ENCODE measurements around the gene ZNF462.
"Not testable (repeated sequence)": the region's sequence is repeated elsewhere in the genome, so short reads cannot be mapped to it uniquely, and the experiment has no call there.

Gene ZNF462

DNA sequence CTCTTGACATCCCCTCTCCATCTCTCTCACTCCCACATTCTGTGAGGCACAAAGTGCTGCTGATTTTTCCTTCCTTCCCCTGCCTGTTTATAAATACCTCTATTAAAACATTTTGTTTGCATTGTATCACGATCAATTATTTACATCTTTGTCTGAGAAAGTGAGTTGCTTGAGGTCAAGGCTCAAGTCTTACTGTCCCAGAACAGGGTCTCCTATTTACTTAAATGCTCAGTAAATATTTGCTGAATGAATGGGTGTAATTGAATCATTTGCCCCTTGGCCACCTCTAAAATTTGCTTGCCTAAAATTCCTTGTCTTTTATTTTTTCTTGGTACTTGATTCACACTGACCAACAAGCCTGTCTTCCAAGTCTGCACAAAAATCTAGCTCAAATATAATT is 103.5 kb downstream of the ZNF462 start:
- DNase-seq, result no peak

DNA sequence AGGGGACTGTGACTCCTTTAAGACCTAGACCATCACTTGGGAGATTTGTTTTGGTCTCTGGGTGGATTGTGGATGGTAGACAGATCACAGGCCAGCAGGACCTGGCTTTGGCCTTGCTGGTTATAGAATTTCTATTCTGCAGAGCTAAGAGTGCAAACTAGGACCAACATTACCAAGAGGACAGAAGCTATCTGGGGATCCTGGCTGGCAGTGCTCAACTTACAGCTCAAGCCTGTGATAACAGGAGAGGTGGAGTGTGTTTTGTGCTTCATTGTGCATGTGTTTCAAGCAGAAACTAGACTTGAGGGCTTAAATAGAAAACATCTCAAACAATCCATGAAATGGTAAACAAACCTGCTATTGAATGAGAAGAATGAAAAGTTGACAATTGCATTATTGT is 106.7 kb downstream of the ZNF462 start:
- no peak for DNase-seq

DNA sequence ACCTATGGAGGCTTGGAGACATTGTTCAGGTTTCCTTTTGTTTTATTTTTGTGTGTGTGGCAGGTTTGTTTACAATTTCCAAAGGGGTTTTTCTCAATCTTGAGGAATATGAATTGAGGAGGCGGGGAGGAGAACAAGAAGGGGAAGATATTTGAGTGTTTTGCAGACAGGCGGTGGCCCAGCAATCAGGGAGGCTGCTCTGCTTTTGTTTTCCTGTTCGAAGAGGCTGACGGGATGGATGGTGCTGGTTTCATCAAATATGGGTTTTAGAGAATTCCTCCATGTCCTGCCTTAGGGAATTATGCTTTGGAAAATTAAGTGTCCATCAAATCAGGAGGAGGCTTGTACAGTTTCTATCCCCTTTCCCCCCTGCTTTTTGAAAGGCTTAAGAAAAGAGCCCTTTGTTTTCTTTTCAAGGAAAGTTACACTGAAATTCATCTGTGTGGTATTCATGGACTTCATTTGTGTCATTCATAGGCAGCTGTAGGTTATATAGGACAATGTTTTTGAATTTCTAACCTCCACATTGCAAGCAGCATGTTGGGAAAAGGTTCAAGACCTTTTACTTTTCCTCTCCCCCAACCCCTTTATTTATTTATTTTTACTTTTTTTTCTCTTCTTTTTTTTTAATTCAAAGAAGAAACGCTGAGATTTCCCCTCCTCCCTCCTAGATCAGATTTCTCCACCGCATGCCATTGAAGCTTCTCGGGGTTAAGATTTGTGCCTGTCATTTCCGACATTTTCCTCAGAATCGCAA is 107.4 kb downstream of the ZNF462 start:
- no peak for DNase-seq

DNA sequence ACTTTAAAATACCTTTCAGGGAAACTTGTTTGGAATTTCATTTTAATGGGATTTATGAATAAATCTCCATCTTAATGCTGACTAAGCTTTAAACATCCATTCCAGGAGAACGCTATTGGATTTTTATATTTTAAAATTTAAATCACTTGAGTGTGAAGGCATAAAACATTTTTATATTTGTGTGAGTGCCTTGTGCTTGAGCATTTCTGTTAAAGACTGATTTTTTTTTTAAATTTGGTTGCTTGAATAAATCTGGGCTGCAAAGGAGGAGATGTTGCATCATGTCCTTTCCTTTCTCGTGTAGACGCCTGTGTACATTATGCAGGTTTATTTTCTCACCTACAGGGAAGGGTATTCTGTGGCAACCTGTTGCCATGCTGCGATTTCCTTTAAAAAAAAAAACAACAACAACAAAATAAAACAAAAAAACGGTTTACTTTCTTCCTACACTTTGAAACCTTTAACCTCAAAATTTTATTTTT is 108.1 kb downstream of the ZNF462 start:
- no peak for DNase-seq

DNA sequence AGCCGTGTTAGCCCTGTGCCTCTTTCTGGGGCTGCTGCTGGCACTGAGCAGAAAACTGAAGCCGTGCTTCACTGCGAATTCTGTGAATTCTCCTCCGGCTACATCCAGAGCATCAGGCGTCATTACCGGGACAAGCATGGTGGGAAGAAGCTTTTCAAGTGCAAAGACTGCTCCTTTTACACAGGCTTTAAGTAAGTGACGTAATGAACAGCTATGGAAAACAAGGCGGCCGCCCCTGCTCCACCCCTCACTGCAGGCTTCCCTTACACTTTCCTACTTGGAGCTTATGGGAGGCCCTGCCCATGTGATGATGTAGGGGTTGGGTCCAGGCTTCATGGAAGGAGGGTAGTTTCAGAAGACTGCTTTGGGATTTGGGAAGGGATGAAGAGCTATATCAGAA is 109.1 kb downstream of the ZNF462 start:
- DNase-seq, result no peak

DNA sequence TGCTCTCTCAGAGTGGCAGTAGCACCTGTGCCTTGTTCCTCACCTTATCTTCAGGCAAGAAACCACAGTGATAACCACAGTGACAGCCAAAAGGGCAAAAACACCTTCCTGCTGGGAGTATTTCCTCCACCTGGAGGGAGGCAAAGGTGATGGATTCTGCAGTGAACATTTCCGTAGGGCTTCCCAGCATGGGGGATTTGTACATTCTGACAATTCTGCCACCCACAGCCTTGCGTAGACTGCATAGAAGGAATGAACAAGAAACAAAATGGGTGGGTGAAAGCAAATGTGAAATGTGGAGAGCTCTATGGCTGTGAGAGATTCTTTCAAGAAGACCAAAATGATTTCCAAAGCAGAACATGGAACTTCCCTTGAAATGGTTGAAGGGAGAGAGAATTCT is 111.4 kb downstream of the ZNF462 start:
- no peak for DNase-seq

DNA sequence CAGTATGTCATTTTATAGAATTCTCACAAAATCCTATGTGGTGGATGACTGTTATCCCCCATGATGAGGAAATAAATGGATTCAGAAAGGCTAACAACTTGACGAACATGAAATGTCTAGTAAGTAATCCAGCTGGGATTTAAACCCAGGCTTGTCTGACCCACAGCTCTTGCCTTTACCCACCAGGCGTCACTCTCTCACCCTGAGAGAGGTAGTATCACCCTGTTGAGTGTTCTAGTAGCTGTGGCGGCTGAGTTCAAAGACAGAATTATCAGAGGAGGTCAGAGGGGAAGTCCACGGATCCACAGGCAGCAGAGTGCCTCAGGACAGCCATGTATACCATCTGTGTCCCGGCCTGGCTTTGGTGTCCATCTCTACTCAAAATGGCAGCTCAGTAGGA is 113.8 kb downstream of the ZNF462 start:
- no peak for DNase-seq

DNA sequence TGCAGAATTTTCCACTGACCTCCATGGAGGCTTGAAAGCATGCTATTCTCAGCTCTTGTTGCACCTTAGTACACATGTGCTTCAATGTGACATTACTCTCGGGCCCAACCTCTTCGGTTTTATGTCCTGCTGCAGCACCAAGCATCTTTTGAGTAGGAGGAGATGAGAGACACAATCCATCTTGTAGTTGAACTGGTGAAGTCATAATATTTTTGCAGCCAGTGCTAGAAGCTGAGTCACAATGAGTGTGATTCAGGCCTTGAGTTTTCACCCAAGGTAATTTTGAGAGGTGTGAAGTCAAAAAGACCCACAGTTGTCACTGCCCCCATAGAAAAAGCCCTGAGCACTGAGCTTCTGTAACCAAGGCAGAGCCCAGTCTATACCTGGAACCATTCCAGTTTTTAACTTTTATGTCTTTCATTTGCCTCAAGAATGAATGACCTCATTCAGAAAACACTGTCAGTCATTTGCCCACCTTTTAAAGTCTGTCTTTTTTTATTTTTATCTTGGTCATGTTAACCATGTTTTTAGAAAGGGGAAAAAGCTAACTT is 117.7 kb downstream of the ZNF462 start:
- no peak for DNase-seq

DNA sequence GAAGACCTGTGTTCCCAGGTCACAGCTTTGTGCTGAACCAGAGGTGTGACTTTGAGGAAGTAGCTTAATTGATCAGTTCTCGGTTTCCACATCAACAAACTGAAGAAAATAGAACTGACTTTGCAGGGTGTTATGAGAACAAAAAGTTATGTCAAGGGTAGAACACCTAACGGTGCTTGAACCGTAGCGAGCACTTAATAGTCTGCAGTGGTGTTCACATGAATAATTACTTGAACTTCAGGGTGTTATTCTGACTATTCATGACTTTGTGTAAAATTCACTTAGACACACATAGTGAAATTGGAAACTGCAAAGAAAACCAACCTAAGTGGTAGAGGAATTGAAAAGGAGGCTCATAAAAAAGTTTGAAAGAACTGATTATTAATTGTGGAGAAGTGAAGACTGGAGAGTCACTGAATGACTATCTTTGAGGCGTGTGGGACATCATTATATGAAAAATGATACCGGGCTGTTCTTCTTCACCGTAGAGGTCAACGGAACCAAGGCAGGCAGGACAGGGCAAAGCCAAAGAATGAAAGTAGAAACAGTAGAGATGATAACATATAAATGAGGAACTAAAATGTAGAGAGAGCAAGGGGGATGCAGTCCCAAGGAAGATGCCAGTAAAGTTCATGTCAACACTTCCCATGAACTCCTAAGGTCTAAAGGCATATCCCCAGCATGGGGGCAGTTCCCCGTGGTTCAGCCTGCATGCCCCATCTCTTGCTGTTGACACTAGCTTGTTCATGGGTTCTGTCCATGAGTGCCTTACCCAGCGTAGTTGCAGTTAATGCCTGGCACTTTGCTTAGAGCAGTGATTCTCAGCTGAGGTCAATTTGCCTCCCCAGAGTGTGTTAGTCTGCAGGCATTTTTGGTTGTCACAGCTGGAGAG is 118.7 kb downstream of the ZNF462 start:
- DNase-seq, result no peak

DNA sequence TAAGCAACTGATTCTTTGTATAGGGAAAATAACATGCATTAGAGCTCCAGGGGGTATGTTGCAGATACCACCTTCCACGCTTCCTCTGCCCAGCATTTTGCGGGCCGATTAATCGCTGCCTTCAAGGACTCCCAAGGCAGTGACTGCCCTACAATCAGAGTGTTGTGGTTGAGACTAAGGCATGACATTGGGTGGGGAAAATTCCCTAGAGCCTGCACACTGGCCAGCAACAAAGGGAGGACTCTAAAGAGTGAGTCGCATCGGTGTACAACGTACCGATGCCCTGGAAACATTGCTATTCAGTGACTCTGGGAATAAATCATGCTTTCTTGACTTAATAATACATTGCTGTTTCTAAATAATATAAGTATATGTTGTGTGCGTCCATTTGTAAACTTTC is 119.7 kb downstream of the ZNF462 start:
- no peak for DNase-seq

DNA sequence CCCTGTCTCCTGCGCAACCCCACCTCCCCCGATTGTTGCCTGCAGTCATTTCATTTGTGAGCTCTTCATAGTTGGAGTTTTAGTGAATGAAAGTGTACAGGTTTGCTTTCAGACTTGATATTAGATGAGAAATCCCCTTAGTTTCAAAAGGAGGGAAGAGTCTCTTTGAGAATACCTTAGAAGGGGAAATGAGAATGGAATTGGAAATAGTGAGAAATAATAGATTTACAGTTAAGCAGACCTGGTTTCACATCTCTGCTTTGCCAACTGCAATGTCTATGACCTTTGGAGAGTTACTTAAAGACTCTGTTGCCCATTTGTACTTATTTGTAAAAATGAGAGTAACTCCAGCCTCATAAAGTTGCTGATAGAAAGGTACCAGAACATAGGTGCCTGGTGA is 120.4 kb downstream of the ZNF462 start:
- no peak for DNase-seq

DNA sequence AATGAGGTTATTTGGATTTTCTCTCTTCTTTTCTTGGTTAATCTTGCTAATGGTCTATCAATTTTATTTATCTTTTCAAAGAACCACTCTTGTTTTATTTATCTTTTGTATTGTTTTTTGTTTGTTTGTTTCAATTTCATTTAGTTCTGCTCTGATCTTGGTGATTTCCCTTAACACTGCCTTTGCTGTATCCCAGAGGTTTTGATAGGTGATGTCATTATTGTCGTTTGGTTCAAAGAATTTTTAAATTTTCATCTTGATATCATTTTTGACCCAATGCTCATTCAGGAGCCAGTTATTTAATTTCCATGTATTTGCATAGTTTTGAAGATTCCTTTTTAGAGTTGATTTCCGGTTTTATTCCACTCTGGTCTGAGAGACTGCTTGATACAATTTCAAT is 126.9 kb downstream of the ZNF462 start:
- DNase-seq, result not testable (repeated sequence)

DNA sequence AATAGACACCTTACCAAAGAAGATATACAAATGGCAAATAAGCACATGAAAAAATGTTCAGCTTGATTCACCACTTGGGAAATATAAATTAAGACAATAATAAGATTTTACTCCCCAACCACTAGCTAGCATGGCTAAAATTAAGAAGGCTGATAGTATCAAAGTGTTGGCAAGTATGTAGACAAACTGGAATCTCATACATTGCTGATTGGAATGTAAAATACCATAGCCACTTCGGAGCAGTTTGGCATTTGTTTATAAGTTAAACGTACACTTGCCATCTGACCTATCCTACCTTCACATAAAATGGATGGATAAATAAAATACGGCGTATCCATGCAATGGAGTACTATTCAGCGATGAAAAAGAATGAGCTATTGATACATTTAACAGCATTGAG is 129.2 kb downstream of the ZNF462 start:
- no peak for DNase-seq

DNA sequence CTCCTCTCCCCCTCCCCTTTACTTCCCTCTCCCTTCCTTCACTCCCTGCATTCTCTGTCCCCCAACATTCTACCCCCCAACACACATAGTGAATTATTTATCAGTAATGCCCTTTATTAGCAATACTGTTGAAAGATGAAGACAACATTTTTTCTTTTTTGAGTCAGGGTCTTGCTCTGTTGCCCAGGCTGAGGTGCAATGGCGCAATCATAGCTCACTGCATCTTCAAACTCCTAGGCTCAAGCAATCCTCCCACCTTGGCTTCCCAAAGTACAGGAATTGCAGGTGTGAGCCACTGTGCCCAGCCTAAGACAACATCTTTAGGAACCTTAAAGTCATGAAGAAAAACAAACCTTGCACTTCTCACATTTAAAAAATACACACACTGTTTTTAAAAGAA is 130.6 kb downstream of the ZNF462 start:
- no peak for DNase-seq

DNA sequence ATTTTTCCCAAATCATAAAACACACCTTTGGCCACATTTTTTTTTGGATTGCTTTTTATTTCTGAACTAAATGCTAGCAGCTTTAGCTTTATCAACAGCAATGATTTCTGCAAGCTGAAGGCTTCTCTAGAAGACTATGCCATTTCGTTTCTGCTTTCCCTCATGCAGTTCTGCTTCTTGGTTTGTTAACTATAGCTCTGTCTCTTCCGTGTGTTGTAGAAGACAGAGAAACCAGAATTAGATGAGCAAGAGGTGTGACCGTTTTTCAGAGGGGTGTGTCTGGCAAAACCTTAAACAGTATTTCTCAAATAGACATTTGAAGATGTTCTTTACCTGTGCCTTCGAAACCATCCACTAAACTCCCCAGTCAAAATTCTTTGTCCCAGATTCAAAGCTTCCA is 131.5 kb downstream of the ZNF462 start:
- no peak for DNase-seq

DNA sequence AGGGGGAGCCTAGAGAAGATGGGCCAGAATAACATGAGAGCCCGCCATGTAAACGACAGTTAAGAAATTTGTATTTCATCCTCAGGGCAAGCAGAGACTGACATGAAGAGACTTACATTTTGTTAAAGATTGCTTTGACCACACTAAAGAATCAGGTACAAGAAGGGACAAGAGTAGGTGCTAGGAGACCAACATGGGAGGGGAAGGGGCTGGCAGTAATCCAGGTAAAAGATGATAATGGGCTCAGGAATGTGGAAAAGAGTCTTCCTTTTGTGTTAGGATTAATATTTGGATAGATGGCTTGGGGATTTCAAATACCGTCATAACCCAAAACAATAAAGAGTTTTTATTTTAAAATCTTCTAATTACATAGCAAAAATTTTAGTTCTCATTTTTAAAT is 137.3 kb downstream of the ZNF462 start:
- DNase-seq, result no peak

DNA sequence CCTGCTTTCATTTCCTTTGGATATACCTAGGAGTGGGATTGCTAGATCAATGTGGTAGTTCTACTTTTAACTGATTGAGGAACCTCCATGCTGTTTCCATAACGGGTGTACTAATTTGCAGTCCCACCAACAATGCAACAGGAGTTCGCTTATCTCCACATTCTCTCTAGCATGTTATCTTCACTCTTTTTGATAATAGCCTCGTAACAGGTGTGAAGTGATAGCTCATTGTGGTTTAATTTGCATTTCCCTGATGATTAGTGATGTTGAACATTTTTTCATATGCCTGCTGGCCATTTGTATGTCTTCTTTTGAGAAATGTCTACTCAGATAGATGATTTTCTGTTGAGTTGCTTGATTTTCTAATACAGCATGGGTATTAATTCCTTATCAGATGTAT is 142.2 kb downstream of the ZNF462 start:
- no peak for DNase-seq

DNA sequence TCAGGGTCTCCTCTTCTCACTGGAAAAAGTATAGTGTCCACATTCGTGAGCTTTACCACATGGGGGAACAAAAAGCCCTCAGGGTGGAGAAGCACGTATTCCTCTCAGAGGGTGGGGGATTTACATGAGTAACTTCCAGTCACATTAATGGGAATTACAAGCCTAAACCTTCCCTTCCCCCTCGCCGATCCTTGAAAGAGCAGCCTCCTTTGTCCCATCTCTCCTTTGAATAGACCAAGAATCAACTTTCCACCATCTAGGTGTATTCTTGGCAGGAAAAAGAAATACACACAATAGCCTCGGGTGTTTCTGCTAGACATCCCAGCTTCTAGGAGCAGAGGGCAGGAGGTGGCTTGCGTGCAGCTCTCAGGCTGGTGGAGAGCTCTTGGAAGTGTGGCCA is 144.4 kb downstream of the ZNF462 start:
- no peak for DNase-seq

DNA sequence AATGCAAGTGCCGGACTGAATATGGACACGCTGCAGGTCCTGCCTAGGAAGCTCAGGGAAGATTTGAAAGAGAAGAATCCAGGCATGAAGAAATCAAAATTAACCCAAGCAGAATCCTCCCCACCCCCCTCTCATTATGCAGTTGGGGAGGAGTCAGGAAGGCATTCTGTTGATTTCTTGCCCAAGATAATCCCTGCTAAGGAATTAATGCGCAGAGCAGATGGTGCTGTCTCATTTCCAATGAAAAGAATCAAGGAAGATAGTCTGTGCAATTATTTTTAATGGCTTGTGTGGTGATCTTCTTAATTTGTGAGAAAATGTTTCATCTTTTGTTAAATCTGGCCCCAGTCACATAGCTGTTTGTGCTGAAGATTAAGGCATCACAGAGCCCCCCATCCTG is 145.0 kb downstream of the ZNF462 start:
- no peak for DNase-seq

DNA sequence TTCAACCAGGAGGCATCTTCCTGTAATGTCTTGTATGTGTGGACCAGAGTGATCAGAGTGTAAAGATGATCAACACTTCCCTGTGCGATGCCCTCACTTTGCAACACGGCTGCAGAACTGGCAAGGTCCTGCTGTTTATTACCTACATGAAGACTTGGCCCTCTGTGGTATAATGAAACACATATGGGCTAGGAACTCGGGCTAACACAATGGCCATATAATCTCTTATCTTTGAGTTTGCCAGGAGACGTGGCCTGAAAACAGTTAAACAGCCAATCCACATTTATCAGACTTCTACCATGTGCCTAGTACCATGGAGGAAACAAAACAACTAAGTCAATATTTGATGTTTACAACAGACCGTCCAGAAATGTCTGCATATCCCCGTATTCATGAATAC is 145.5 kb downstream of the ZNF462 start:
- DNase-seq, result no peak

DNA sequence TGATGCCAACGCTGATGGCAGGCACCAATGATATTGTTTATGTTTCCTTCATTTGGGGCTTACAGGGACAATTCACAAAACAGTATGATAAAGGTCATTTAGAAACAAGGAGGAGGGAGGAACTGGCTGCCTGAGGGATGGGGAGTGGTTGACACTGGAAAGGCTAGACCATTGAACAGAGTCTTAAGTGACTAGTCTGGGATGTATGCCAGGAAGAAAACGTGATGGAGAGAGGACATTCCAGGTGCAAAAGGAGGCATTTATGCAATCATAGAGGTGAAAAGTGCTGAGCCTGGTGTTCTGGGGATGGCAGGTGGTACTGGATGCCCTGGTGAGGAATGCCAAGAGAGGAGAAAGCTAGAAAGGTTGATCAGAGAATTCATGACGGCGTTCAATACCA is 153.4 kb downstream of the ZNF462 start:
- DNase-seq, result no peak

DNA sequence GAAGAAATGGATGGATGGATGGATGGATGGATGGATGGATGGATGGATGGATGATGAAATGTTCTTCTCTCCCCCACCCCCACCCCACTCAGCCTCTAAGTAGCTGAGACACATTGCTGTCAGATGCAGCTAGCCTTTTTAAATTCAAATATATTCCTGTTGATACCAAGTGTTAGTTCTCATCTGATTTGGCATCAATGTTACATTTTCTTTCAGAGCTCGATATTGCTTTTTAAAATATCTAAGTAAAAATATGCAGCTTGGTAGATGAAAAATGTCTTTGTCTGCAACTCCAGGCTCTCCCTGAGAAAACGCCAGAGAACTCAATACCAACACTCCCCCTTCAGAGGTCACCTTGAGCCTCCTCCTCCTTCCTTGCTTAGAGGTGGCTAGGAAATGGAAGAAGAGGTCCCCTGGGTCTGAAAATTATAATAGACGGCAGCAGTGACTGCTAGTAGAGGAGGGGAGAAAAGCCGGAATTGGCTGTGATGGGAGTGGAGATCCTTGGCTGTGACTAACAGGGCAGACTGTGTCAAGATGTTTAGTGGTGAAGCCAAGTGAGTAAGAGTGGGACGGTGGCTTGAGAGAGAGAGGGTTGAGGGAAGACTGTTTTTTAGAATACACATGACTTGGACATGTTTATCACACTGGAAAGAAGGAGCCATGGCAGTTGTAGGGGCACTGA is 156.0 kb downstream of the ZNF462 start:
- no peak for DNase-seq

DNA sequence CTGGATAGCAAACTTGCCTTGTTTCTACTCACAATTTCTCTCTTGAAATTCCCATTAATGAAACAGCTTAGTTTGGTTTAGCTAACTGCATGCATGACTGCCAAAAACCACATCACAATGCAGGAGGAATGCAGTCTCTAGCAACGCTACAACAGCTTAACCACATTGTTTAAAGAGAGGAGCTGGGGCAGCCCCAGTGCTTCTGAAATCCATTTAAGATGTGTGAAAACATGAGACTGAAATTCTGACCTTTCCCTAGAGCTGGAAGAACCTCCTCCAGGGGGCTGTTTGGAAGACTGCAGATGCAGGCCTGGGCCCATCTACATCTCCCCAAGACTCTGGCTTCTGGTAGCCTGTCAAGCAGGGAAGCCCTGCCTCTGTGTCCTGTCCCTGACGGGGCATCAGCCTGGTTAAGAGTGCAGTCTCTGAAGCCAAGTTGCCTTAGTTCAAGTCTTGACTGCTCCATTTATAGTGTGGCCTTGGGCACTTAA is 157.1 kb downstream of the ZNF462 start:
- DNase-seq, result no peak
